Measurements from ENCODE around the gene CELF1. TPM values are rescaled to one million over a fixed set of nuclear protein-coding genes. Genes with fewer than 3 reads are reported as not detected.

Gene CELF1
- total and polyA plus RNA-seq, 2 donors (not counting 1 experiment from before 2014, with no cell fraction given), result 52.0 to 153 TPM

DNA sequence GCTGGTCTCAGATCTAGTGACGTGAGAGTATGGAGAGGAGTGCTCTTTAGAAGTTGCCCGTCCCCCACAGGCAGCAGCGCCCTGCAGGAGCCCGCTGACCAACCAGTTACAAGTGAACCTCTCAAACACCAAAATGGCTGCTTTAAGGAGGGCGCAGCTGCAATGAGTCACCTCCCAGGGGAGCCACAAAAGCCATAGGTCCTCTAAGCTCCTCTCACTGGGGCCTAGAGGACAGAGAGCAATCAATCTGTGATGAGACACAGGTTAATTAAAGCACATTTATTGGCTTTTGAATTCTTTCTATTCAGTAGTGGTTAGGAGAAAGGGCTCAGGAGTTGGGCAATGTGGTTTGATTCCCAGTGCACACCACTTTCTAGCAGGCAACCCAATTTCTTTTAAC lies 88.4 kb downstream of the CELF1 start:
- Mint-ChIP-seq H3K27ac (peak overlapping the region; percentile 56), H3K4me3 (no peak overlapping the region), H3K4me1 (no peaks in the 10 kb centered on the region), H3K9me3 (ENCODE audit: insufficient read depth) (no peaks in the 10 kb centered on the region), H3K27me3 (no peaks in the 10 kb centered on the region)
- DNase-seq, result no peak
- peaks cover 15% of the 10 kb centered on the region for H4K20me1 ChIP-seq (ENCODE audit: control insufficient read depth, insufficient read depth, low read length, poor library complexity, severe bottlenecking)
- ATAC-seq (ENCODE audit: low read depth), result no peak
- no peak overlapping the region for H3K4me2 ChIP-seq (replicated peaks; ENCODE audit: low read depth, low read length, poor library complexity, severe bottlenecking)
- peaks cover 14% of the 10 kb centered on the region for H3K79me2 ChIP-seq (ENCODE audit: control insufficient read depth, insufficient read depth, low read length)
- H3K9ac ChIP-seq (ENCODE audit: low read length), result no peak overlapping the region
- no peak overlapping the region for H3K4me3 ChIP-seq (ENCODE audit: control extremely low read depth in 1 of 5, extremely low read depth in 1 of 5, insufficient read depth in 1 of 5, low read depth in 2 of 5, low read length in 4 of 5)
- CTCF ChIA-PET, result interaction anchor here (1.6 kb wide), 1 partner anchor 10 kb away, joined by 6 read pairs; no protein-coding TSS in a partner anchor
- peaks cover 1 to 46% of the 10 kb centered on the region in 2 experiments for H3K36me3 ChIP-seq (replicated peaks in 1 of 2; ENCODE audit: control extremely low read depth in 1 of 2, control insufficient read depth in 1 of 2, extremely low read depth in 1 of 2, insufficient read depth in 2 of 2, low read length in 1 of 2)
- no peak overlapping the region for H3K27ac ChIP-seq (ENCODE audit: low read length in 2 of 2)
- 89% methylated on average over 2 of the region's 5 CpGs for WGBS (ENCODE audit: insufficient coverage)
- no peaks in the 10 kb centered on the region for H3K27me3 ChIP-seq (replicated peaks in 1 of 4; ENCODE audit: control extremely low read depth in 1 of 4, control insufficient read depth in 3 of 4, insufficient read depth in 4 of 4, low read length in 3 of 4)
- no peaks in the 10 kb centered on the region for H3K4me1 ChIP-seq (ENCODE audit: control insufficient read depth in 2 of 2, insufficient read depth in 2 of 2, low read length in 2 of 2)
- no peak overlapping the region for H2AFZ ChIP-seq (ENCODE audit: insufficient read depth, low read depth, low read length, poor library complexity, severe bottlenecking)
- no peak for TF ChIP-seq EZH2 (IDR thresholded peaks at IDR 0.05; ENCODE audit: borderline replicate concordance, insufficient read depth, low read depth, low read length, poor library complexity, severe bottlenecking)
- TF ChIP-seq, protein P1, sequence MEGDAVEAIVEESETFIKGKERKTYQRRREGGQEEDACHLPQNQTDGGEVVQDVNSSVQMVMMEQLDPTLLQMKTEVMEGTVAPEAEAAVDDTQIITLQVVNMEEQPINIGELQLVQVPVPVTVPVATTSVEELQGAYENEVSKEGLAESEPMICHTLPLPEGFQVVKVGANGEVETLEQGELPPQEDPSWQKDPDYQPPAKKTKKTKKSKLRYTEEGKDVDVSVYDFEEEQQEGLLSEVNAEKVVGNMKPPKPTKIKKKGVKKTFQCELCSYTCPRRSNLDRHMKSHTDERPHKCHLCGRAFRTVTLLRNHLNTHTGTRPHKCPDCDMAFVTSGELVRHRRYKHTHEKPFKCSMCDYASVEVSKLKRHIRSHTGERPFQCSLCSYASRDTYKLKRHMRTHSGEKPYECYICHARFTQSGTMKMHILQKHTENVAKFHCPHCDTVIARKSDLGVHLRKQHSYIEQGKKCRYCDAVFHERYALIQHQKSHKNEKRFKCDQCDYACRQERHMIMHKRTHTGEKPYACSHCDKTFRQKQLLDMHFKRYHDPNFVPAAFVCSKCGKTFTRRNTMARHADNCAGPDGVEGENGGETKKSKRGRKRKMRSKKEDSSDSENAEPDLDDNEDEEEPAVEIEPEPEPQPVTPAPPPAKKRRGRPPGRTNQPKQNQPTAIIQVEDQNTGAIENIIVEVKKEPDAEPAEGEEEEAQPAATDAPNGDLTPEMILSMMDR (IDR thresholded peaks at IDR 0.05), result no peak
- H3K9me3 ChIP-seq (ENCODE audit: control extremely low read depth in 1 of 3, control insufficient read depth in 2 of 3, insufficient read depth in 1 of 3, low read length in 2 of 3), result no peaks in the 10 kb centered on the region
- intact Hi-C loops (cut with micrococcal nuclease), result no loop called here
- POLR2A ChIA-PET, result no interaction called here

DNA sequence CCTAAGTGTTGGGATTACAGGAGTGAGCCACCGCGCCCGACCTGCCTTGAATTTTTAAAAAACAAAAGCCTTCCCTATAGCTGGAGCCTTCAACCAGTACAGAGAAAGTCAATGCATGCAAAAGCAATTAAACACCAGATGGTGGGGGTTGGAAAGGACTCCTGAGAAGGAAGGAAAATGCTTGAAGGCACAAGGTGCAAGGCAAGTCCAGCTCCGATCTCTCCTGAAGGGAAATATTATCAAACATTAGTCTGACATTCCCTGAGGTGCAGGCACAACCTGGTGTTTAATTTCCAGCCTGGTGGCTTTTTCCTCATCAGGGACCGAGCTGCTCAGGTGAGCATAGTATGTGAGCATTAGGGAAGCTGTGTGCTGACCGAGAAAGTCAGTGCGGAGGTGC lies 91.1 kb downstream of the CELF1 start:
- Histone ChIP-seq H3K4me1 (ENCODE audit: control insufficient read depth in 2 of 2, insufficient read depth in 2 of 2, low read length in 2 of 2) (no peaks in the 10 kb centered on the region), H3K27me3 (replicated peaks in 1 of 4; ENCODE audit: control extremely low read depth in 1 of 4, control insufficient read depth in 3 of 4, insufficient read depth in 4 of 4, low read length in 3 of 4) (no peaks in the 10 kb centered on the region), H3K36me3 (replicated peaks in 1 of 2; ENCODE audit: control extremely low read depth in 1 of 2, control insufficient read depth in 1 of 2, extremely low read depth in 1 of 2, insufficient read depth in 2 of 2, low read length in 1 of 2) (peaks cover 3 to 34% of the 10 kb centered on the region in 2 experiments), H3K9me3 (ENCODE audit: control extremely low read depth in 1 of 3, control insufficient read depth in 2 of 3, insufficient read depth in 1 of 3, low read length in 2 of 3) (no peaks in the 10 kb centered on the region), H3K4me2 (replicated peaks; ENCODE audit: low read depth, low read length, poor library complexity, severe bottlenecking) (no peak overlapping the region), H4K20me1 (ENCODE audit: control insufficient read depth, insufficient read depth, low read length, poor library complexity, severe bottlenecking) (peaks cover 2% of the 10 kb centered on the region), H3K79me2 (ENCODE audit: control insufficient read depth, insufficient read depth, low read length) (no peaks in the 10 kb centered on the region), H3K27ac (ENCODE audit: low read length in 2 of 2) (no peak overlapping the region), H3K9ac (ENCODE audit: low read length) (no peak overlapping the region), H3K4me3 (ENCODE audit: control extremely low read depth in 1 of 5, extremely low read depth in 1 of 5, insufficient read depth in 1 of 5, low read depth in 2 of 5, low read length in 4 of 5) (no peak overlapping the region), H2AFZ (ENCODE audit: insufficient read depth, low read depth, low read length, poor library complexity, severe bottlenecking) (no peak overlapping the region)
- Mint-ChIP-seq H3K4me3 (no peak overlapping the region), H3K27ac (no peak overlapping the region), H3K27me3 (no peaks in the 10 kb centered on the region), H3K4me1 (no peaks in the 10 kb centered on the region), H3K9me3 (ENCODE audit: insufficient read depth) (no peaks in the 10 kb centered on the region)
- WGBS (ENCODE audit: insufficient coverage), result 89% methylated on average over 3 of the region's 7 CpGs
- intact Hi-C loops (cut with micrococcal nuclease), result no loop called here
- CTCF ChIA-PET, result no interaction called here
- TF ChIP-seq, protein P1 (IDR thresholded peaks at IDR 0.05), result no peak
- no peak for TF ChIP-seq EZH2 (IDR thresholded peaks at IDR 0.05; ENCODE audit: borderline replicate concordance, insufficient read depth, low read depth, low read length, poor library complexity, severe bottlenecking)
- ATAC-seq (ENCODE audit: low read depth), result no peak
- DNase-seq, result no peak
- POLR2A ChIA-PET, result no interaction called here
